Measurements from ENCODE around the gene TMEM87A. TPM values are rescaled to one million over a fixed set of nuclear protein-coding genes. Genes with fewer than 3 reads are reported as not detected.

The TMEM87A gene
- total RNA-seq, 1 experiment from 2014 or later = 57.1 TPM

- no peak for DNase-seq (ENCODE audit: low spot score)
Measured at GRCh38 chr15:42163291-42163690, 109.9 kb downstream of the TMEM87A start.

Other genes starting within 250 kb of the TMEM87A start
- gene PLA2G4D, start 178.9 kb downstream of the TMEM87A start, total RNA-seq (2014; rRNA removed; shearing (Covaris generic)) = not detected in 2 replicates
- gene PLA2G4F, start 116.8 kb downstream of the TMEM87A start, total RNA-seq (2014; rRNA removed; shearing (Covaris generic)) = not detected in 2 replicates
- gene VPS39, start 65.1 kb downstream of the TMEM87A start, total RNA-seq (2014; rRNA removed; shearing (Covaris generic)) = 24.0 and 39.7 TPM in 2 replicates
- gene GANC, start 232 bp downstream of the TMEM87A start, total RNA-seq (2014; rRNA removed; shearing (Covaris generic)) = 11.7 and 20.1 TPM in 2 replicates
- gene CAPN3, start 86.1 kb upstream of the TMEM87A start, total RNA-seq (2014; rRNA removed; shearing (Covaris generic)) = 0.12 TPM in 1 of 2 replicates, not detected in the other
- gene ZNF106, start 217.7 kb upstream of the TMEM87A start, total RNA-seq (2014; rRNA removed; shearing (Covaris generic)) = 37.4 and 45.4 TPM in 2 replicates
- 64.1 and 77.1 TPM in 2 replicates for gene SNAP23, start 222.2 kb upstream of the TMEM87A start, total RNA-seq (2014; rRNA removed; shearing (Covaris generic))

Data from A172 (cell line).